ENCODE measurements around the gene C19orf38. TPM values are rescaled to one million over a fixed set of nuclear protein-coding genes. Genes with fewer than 3 reads are reported as not detected.

Gene C19orf38, protein sequence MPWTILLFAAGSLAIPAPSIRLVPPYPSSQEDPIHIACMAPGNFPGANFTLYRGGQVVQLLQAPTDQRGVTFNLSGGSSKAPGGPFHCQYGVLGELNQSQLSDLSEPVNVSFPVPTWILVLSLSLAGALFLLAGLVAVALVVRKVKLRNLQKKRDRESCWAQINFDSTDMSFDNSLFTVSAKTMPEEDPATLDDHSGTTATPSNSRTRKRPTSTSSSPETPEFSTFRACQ
- 1 to 10 TPM; 7.5 to 9.0 TPM for total RNA-seq
- 10 to 100 TPM in 1 of 2 donors, 1 to 10 TPM in 1; 4.2 to 48.7 TPM for polyA plus RNA-seq
- long read RNA-seq, donor 1, partial matches to known transcripts, result 0 of 1 reads
- long read RNA-seq, donor 1, other reads (novel, unspliced or antisense), result 0 of 1 reads
- long read RNA-seq, donor 2, result 0 reads
- long read RNA-seq, donor 3, result 0 reads
- long read RNA-seq, donor 4, result 0 reads
- long read RNA-seq, donor 5, result 0 reads

DNA sequence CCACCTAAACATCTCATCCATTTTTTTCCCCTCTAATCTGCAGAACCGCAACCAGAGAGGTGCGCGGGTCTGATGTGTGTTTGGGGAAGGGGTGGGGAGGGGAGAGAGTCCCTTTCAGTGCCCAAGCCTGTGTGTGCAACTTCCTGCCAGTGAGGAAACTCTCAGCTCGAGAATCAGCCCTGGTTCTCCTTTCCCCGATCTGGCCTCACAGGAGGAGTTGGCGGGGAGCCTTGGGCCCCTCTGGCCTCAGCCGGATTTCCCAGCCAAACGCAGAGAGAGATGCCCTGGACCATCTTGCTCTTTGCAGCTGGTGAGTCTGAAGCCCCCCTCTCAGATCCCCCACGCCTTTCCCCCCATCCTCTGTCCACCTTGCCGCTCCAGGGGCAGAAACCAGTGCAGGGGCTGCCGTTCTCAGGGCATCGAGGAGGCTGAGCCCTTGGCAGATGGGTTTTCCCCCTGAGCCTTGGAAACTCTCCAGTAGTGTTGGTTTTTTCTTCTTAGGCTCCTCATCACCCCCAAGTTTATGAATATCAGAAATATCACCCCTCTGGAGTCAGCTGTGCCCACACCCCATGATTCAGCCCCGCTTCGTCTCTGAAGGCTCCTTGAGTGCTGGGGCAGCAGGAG lies at the start of gene C19orf38:
Gene C19orf38 (plus strand): TSS at position 186 of the 627 bp plus-strand sequence. CDS start 94 bp downstream, at position 280.
- H3K27ac ChIP-seq (ENCODE audit: low read depth in 1 of 2, low read length in 1 of 2), result peak within 1 kb of the TSS in 1 of 2 donors; percentile 1
- peaks cover 0 to 4% (median 0%) of the 10 kb centered on the region in 4 donors for H3K9me3 ChIP-seq (ENCODE audit: control insufficient read depth in 4 of 4, insufficient read depth in 3 of 4, low read length in 3 of 4)
- H3K27me3 ChIP-seq (ENCODE audit: control insufficient read depth in 3 of 3, insufficient read depth in 3 of 3, low read length in 2 of 3), result no peaks in the 10 kb centered on the region
- no peak for ATAC-seq (ENCODE audit: insufficient read depth, low FRiP score)
- TF ChIP-seq, protein P1, sequence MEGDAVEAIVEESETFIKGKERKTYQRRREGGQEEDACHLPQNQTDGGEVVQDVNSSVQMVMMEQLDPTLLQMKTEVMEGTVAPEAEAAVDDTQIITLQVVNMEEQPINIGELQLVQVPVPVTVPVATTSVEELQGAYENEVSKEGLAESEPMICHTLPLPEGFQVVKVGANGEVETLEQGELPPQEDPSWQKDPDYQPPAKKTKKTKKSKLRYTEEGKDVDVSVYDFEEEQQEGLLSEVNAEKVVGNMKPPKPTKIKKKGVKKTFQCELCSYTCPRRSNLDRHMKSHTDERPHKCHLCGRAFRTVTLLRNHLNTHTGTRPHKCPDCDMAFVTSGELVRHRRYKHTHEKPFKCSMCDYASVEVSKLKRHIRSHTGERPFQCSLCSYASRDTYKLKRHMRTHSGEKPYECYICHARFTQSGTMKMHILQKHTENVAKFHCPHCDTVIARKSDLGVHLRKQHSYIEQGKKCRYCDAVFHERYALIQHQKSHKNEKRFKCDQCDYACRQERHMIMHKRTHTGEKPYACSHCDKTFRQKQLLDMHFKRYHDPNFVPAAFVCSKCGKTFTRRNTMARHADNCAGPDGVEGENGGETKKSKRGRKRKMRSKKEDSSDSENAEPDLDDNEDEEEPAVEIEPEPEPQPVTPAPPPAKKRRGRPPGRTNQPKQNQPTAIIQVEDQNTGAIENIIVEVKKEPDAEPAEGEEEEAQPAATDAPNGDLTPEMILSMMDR (IDR thresholded peaks at IDR 0.05; ENCODE audit: control extremely low read depth, extremely low read depth), result no peak
- H3K4me1 ChIP-seq (ENCODE audit: control insufficient read depth in 5 of 5, insufficient read depth in 5 of 5, low read length in 5 of 5), result peaks cover 0 to 8% (median 0%) of the 10 kb centered on the region in 5 donors
- 16 to 36% methylated on average over 14 of the region's 14 CpGs for WGBS, 2 donors
- H3K9ac ChIP-seq (ENCODE audit: insufficient read depth in 1 of 2, low read length in 2 of 2), result no peak within 1 kb of the TSS
- no peaks in the 10 kb centered on the region for H3K36me3 ChIP-seq (ENCODE audit: control insufficient read depth in 4 of 4, insufficient read depth in 4 of 4, low read length in 4 of 4)
- no peak within 1 kb of the TSS for H3K4me3 ChIP-seq
- peak; percentile 73 to 92 (median 79) for DNase-seq

DNA sequence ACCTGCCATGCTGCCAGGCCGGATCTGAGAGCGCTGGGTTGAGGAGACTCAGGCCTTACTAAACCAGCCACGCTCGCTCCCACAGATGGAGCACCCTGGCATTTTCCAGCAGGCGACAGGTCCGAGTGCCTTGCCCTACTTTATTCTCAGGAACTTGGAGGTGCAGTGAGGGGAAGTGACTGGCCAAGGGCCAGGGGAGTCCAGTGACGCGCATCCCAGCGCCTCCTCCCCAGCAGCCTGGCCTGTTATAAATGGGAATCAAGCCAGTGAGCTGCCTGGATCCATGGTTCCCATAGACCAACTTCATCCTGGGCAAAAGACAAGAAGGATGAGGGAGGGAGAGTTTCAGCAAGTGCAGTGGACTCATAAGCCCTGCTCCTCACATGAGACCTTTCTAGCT lies 47.7 kb upstream of the C19orf38 start:
- TF ChIP-seq, protein P1 (IDR thresholded peaks at IDR 0.05; ENCODE audit: control extremely low read depth, extremely low read depth), result no peak
- Histone ChIP-seq H3K9ac (ENCODE audit: insufficient read depth in 1 of 2, low read length in 2 of 2) (no peak overlapping the region), H3K36me3 (ENCODE audit: control insufficient read depth in 4 of 4, insufficient read depth in 4 of 4, low read length in 4 of 4) (peaks cover under 1 to 69% (median 26%) of the 10 kb centered on the region in 4 donors), H3K9me3 (ENCODE audit: control insufficient read depth in 4 of 4, insufficient read depth in 3 of 4, low read length in 3 of 4) (no peaks in the 10 kb centered on the region), H3K4me3 (no peak overlapping the region), H3K4me1 (ENCODE audit: control insufficient read depth in 5 of 5, insufficient read depth in 5 of 5, low read length in 5 of 5) (no peaks in the 10 kb centered on the region), H3K27me3 (ENCODE audit: control insufficient read depth in 3 of 3, insufficient read depth in 3 of 3, low read length in 2 of 3) (no peaks in the 10 kb centered on the region), H3K27ac (ENCODE audit: low read depth in 1 of 2, low read length in 1 of 2) (peak overlapping the region in 1 of 2 donors; percentile 43)
- DNase-seq (no peak), ATAC-seq (ENCODE audit: insufficient read depth, low FRiP score) (no peak)
- 77% methylated on average over 9 of the region's 9 CpGs for WGBS, 2 donors

DNA sequence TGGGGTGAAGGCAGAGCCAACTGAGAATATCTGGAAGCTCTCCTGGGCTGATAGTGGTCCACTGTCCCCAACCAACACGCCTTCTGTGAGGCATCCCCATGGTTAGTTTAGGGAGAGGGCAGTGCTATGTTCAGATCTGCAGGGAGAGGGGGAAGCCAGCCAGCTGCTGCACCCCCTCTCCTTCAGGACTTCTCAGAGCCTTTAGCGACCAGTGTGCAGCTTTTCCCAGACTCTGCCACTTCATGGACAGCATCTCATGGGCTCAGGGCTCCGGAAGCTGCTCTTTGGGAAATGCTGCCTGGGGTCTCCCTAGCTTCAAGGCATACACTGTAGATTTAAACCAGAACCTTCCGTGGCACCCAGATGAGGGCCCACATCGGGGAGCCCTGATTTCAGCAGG lies 45.7 kb upstream of the C19orf38 start:
- no peak overlapping the region for H3K4me3 ChIP-seq

More for the DNA sequence above, 45.7 kb upstream of the C19orf38 start:
- DNase-seq (no peak), ATAC-seq (ENCODE audit: insufficient read depth, low FRiP score) (no peak)
- no peaks in the 10 kb centered on the region for H3K9me3 ChIP-seq (ENCODE audit: control insufficient read depth in 4 of 4, insufficient read depth in 3 of 4, low read length in 3 of 4)
- WGBS, 2 donors, result 96 to 98% methylated on average over 5 of the region's 5 CpGs
- no peak overlapping the region for H3K27ac ChIP-seq (ENCODE audit: low read depth in 1 of 2, low read length in 1 of 2)
- no peak overlapping the region for H3K9ac ChIP-seq (ENCODE audit: insufficient read depth in 1 of 2, low read length in 2 of 2)
- H3K4me1 ChIP-seq (ENCODE audit: control insufficient read depth in 5 of 5, insufficient read depth in 5 of 5, low read length in 5 of 5), result no peaks in the 10 kb centered on the region
- TF ChIP-seq, protein P1 (IDR thresholded peaks at IDR 0.05; ENCODE audit: control extremely low read depth, extremely low read depth), result no peak
- H3K27me3 ChIP-seq (ENCODE audit: control insufficient read depth in 3 of 3, insufficient read depth in 3 of 3, low read length in 2 of 3), result no peaks in the 10 kb centered on the region
- peaks cover 0 to 56% (median 24%) of the 10 kb centered on the region in 4 donors for H3K36me3 ChIP-seq (ENCODE audit: control insufficient read depth in 4 of 4, insufficient read depth in 4 of 4, low read length in 4 of 4)

All from lung (tissue), 16 donors.